Measurements from ENCODE around the gene KHNYN.

KHNYN gene

DNA sequence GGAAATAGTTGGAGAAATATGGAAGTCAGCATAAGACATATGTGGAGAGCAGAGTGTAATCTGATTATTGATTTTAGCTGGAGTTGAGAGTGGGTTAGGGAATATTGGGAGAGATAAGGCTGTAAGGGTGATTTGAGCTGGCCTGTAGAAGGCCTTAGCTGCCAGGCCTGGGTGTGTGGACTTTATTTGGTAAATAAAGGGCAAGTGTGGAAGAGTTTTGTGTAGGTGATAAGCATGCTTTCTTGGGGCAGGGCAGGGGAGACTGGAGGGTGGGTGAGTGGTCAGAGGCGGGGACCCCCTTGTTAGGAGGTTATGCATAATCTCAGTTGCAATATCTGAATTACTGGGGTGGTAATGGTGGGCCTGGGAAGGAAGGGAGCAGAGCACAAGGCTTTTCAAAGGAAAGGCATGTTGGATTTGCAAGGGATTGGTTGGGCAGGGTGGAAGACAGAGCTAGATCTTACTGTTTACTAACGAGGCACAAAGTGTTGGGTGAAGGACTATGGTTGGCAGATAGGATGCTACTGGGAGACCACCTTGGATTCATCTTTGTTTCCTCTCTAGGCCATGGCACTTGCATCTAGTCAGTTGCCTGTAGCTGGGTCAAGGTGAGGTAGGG is 5.5 kb downstream of the KHNYN start:
- TF ChIP-seq, protein P1, sequence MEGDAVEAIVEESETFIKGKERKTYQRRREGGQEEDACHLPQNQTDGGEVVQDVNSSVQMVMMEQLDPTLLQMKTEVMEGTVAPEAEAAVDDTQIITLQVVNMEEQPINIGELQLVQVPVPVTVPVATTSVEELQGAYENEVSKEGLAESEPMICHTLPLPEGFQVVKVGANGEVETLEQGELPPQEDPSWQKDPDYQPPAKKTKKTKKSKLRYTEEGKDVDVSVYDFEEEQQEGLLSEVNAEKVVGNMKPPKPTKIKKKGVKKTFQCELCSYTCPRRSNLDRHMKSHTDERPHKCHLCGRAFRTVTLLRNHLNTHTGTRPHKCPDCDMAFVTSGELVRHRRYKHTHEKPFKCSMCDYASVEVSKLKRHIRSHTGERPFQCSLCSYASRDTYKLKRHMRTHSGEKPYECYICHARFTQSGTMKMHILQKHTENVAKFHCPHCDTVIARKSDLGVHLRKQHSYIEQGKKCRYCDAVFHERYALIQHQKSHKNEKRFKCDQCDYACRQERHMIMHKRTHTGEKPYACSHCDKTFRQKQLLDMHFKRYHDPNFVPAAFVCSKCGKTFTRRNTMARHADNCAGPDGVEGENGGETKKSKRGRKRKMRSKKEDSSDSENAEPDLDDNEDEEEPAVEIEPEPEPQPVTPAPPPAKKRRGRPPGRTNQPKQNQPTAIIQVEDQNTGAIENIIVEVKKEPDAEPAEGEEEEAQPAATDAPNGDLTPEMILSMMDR (IDR thresholded peaks at IDR 0.05) = no peak

DNA sequence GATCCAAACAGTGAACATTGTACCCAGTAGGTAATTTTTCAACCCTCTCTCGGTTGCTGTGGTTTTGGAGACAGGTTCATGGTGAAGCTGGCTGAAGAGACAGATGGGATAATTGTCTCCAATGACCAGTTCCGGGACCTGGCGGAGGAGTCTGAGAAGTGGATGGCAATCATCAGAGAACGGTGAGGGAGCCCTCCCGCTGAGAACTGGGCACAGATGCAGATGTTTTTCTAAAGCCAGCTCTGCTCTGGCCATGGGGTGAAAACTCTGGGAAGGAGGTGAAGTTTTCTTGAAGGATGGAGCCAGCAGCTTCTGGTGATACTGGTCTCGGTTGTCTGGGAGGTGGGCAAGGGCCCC is 6.2 kb downstream of the KHNYN start:
- TF ChIP-seq, protein P1 (IDR thresholded peaks at IDR 0.05) = no peak

DNA sequence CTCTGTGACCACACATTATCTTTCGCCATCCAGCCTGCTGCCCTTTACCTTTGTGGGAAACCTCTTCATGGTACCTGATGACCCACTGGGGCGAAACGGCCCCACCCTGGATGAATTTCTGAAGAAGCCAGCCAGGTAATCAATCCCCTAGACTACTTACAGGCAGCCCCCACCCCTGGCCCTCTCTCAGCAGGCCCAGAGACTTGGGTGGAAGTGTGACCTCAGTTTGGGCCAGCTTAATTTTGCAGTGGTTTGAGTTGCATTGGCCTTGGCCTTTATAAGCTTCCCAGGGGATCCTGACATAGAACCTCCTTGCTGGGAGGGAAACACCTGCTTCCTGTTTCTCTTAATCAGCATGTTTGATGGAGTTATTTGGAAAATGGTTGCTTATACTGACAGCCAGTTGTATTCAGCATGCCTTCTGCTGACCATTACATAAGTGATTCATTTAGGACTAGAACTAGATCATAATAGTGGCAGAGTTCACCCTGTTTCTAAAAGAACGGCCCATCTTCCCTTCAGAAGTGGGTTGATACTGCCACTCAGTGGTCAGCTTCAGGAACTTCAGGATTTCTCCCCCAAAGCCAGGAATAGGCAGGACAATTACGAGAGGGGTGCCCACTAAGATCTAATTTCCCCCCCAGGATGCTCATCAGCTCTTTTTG is 6.7 kb downstream of the KHNYN start:
- TF ChIP-seq, protein P1 (IDR thresholded peaks at IDR 0.05) = peak; percentile 80

DNA sequence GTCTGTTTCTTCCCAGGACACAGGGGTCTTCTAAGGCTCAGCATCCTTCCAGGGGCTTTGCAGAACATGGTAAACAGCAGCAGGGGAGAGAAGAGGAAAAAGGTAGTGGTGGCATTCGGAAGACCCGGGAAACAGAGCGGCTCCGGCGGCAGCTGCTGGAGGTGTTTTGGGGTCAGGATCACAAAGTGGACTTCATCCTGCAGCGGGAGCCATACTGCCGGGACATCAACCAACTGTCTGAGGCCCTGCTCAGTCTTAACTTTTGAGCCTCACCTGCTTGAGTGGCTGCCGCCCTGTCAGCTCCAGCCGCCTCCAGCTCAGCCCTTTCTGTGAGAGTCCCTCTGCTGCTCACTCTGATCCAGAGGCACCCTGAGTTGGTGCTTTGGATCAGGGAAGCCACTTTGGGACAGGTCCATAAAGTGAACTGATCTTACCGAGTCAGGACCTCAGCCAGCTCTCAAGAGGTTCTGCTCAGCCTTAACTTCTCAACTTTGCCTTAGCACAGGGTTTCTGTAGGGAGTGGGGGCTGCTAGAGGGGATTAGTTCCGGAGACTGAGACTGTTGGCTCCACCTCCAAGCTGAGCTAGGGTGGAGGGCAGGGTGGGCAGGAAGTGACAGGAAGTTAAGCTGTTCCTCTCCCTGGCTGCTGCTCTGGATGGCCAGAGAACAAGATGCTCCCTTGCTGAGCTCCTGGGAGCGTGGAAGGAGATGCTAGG is 7.4 kb downstream of the KHNYN start:
- TF ChIP-seq, protein P1 (IDR thresholded peaks at IDR 0.05) = peak; percentile 36

DNA sequence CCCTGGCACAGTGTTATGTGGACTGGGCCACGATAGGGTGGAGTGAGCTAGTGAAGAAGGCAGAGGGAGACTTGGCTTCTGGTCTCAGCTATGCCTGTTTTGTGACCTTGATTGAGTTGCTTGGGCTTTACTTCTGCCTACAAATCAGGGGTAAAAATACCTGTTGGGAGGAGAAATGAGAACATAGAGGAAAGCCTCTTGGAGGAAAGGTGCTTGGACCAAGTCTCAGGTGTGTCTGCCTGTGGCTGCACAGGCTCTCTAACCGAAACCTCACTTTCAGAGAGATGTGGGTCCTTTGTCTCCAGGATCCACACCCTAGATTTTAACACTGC is 7.9 kb downstream of the KHNYN start:
- TF ChIP-seq, protein P1 (IDR thresholded peaks at IDR 0.05) = no peak

DNA sequence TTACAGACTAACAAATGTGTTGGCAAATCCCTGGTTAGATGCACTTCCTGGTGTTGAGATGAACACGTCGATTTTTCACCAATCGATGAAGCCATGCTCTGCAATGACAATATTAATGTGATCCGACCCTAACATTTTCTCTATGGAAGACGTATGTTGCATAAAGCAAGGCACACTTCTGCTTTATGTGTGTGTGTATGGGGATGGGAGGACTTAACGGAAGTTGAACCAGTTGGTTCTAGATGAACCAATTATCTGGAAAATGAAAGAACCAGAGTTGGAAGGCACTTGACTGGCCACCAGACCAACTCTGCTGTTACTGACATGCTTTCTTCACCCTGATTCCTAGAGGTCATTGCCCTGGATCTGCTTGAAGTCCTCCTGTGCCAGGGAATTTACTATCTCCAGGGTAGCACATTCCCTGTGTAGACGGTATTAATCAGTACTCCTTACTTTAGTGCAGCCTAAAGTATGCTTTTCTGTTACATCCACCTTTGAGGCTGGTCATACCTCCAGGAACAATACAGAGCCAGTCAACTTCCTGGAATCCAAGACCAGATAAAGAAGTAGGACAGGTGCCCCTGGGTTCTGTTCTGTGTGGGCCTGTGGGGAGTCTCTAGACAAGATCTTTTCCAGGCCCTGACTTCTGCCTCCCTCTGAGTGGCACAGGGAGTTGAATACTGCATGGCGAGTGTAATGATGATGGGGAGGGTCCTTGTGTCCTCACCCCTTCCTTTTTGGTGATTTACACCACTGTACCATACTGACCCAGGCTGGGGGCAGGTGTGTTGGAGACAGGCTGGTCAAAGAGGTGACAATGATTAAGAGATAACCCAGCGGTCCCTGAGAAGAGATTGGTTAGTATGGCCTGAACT is 8.7 kb downstream of the KHNYN start:
- TF ChIP-seq, protein P1 (IDR thresholded peaks at IDR 0.05) = no peak

DNA sequence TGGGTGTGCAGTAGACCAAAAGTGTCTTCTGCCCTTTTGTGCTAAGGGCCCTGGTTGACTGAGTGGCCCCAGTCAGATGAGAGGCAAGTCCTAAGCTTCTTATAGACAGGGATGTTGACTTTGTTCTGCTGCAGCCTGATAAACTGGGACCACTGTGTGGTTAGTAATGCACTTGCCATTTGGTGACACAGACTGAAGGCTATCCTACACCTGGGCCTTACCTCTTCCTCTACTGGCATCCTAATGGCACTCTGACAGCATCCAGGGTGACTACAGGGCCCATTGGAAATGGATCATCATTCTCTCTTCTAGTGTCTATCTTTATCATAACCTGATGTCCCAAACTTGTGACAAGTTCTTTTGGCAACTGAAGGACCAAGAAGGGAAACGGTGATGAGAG is 9.5 kb downstream of the KHNYN start:
- TF ChIP-seq, protein P1 (IDR thresholded peaks at IDR 0.05) = no peak

All from LNCAP (cell line).